Measurements from ENCODE around the gene TYW1.
A peak's percentile ranks its signal among the peaks of the same experiment; 100 is the strongest.
"Not testable (repeated sequence)": the region's sequence is repeated elsewhere in the genome, so short reads cannot be mapped to it uniquely, and the experiment has no call there.

Gene TYW1

GRCh38 chr7:66996444-66997191 is at the start of gene TYW1:
Gene TYW1 (plus strand): TSS chr7:66996833. CDS start chr7:66996979, 146 bp downstream.
- peak; percentile 98 for DNase-seq

- no peak for DNase-seq
Observed at GRCh38 chr7:66948480-66949109, 48.0 kb upstream of the TYW1 start.

- DNase-seq: no peak
Observed at GRCh38 chr7:66950311-66950710, 46.3 kb upstream of the TYW1 start.

- DNase-seq: no peak
Observed at GRCh38 chr7:66950763-66951162, 45.9 kb upstream of the TYW1 start.

- DNase-seq: no peak
Observed at GRCh38 chr7:66952343-66953043, 44.1 kb upstream of the TYW1 start.

- no peak for DNase-seq
Observed at GRCh38 chr7:66953044-66953427, 43.6 kb upstream of the TYW1 start.

- DNase-seq: no peak
Observed at GRCh38 chr7:66957595-66958290, 38.9 kb upstream of the TYW1 start.

GRCh38 chr7:66958538-66959350 is 37.9 kb upstream of the TYW1 start:
- DNase-seq: no peak

GRCh38 chr7:66960192-66960591 is 36.4 kb upstream of the TYW1 start:
- DNase-seq: no peak

GRCh38 chr7:66961096-66961495 is 35.5 kb upstream of the TYW1 start:
- no peak for DNase-seq

- DNase-seq: no peak
Observed at GRCh38 chr7:66964411-66964810, 32.2 kb upstream of the TYW1 start.

- no peak for DNase-seq
Observed at GRCh38 chr7:66967029-66967428, 29.6 kb upstream of the TYW1 start.

- DNase-seq: not testable (repeated sequence)
Observed at GRCh38 chr7:66969001-66969400, 27.6 kb upstream of the TYW1 start.

GRCh38 chr7:66970310-66970709 is 26.3 kb upstream of the TYW1 start:
- no peak for DNase-seq

GRCh38 chr7:66974986-66975590 is 21.5 kb upstream of the TYW1 start:
- DNase-seq: no peak

- not testable (repeated sequence) for DNase-seq
Observed at GRCh38 chr7:66978312-66978711, 18.3 kb upstream of the TYW1 start.

GRCh38 chr7:66979013-66979412 is 17.6 kb upstream of the TYW1 start:
- not testable (repeated sequence) for DNase-seq

- DNase-seq: not testable (repeated sequence)
Observed at GRCh38 chr7:66980336-66980735, 16.3 kb upstream of the TYW1 start.

- not testable (repeated sequence) for DNase-seq
Observed at GRCh38 chr7:66989552-66989951, 7.1 kb upstream of the TYW1 start.

- DNase-seq: not testable (repeated sequence)
Observed at GRCh38 chr7:66994051-66994450, 2.6 kb upstream of the TYW1 start.

GRCh38 chr7:66994691-66995049 is 2.0 kb upstream of the TYW1 start:
- DNase-seq: peak; percentile 47

Measured in activated CD4-positive, alpha-beta T cell treated with anti-CD3 and anti-CD28 coated beads, Interleukin-2, amount 50 U/mL, for 1 hour (primary cell).